Cardiac fibroblast (primary cell): ENCODE measurements around the gene TMEM59.
"Not testable (repeated sequence)": the region's sequence is repeated elsewhere in the genome, so short reads cannot be mapped to it uniquely, and the experiment has no call there.

Experiments used
- DNase-seq, 2 donors: peaks; one replicate each; pipeline versions ENCODE4 v3.0.0 to v3.0.0-alpha.2; 2010; ENCODE audit warnings: low read depth in 2 of 2
- H3K4me3 ChIP-seq, 2 donors: replicated peaks in 1 of 2; 1 replicate in 1 of 2; 2 replicates in 1 of 2; pipeline ENCODE4 v1.5.1; 2011; ENCODE audit warnings: low read depth in 2 of 2, low read length in 2 of 2, mild to moderate bottlenecking in 2 of 2, moderate library complexity in 1 of 2
- CTCF ChIP-seq: IDR thresholded peaks from one replicate; pipeline ENCODE4 v1.5.1; 2011; ENCODE audit warnings: low read depth, mild to moderate bottlenecking, low read length, inconsistent platforms

TMEM59 gene

DNA sequence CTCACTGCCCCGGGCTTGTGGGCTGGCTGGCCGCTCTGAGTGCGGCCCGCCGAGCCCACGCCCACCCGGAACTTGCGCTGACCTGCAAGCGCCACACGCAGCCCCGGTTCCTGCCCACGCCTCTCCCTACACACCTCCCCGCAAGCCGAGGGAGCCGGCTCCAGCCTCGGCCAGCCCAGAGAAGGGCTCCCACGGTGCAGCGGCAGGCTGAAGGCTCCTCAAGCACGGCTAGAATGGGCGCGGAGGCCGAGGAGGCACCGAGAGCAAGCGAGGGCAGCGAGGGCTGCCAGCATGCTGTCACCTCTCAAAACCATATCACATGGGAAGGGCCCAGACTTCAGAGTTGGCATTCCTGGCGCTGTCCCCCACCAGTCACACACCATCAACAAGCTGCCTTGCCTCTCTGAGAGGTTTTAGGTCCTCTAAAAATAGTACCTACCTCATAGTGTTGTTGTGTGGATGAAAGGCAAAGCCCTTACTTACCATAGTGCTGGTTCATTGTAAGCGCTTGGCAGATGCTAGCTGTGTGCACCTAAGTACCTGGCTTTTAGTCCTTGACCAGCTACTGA lies 48.4 kb downstream of the TMEM59 start:
- no peak overlapping the region for H3K4me3 ChIP-seq
- TF ChIP-seq CTCF, result no peak
- no peak for DNase-seq

DNA sequence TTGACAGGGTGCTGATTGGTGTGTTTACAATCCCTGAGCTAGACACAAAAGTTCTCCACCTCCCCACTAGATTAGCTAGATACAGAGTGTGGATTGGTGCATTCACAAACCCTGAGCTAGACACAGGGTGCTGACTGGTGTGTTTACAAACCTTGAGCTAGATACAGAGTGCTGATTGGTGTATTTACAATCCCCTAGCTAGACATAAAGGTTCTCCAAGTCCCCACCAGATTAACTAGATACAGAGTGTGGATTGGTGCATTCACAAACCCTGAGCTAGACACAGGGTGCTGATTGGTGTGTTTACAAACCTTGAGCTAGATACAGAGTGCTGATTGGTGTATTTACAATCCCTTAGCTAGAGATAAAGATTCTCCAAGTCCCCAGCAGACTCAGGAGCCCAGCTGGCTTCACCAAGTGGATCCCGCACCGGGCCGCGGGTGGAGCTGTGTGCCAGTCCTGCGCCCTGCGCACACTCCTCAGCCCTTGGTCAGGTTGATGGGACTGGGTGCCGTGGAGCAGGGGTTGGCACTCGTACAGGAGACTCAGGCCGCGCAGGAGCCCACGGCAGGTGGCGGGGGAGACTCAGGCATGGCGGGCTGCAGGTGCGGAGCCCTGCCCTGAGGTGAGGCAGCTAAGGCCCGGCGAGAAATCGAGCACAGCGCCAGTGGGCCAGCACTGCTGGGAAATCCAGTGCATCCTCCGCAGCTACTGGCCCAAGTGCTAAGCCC lies 49.1 kb downstream of the TMEM59 start:
- not testable (repeated sequence) for H3K4me3 ChIP-seq, DNase-seq

- DNase-seq, result no peak
- H3K4me3 ChIP-seq, result no peak overlapping the region
- TF ChIP-seq CTCF, result no peak
Observed at GRCh38 chr1:54003249-54003646, 49.8 kb downstream of the TMEM59 start.

- no peak for TF ChIP-seq CTCF
- no peak for DNase-seq
- H3K4me3 ChIP-seq, result no peak overlapping the region
Observed at GRCh38 chr1:54002544-54003248, 50.3 kb downstream of the TMEM59 start.

DNA sequence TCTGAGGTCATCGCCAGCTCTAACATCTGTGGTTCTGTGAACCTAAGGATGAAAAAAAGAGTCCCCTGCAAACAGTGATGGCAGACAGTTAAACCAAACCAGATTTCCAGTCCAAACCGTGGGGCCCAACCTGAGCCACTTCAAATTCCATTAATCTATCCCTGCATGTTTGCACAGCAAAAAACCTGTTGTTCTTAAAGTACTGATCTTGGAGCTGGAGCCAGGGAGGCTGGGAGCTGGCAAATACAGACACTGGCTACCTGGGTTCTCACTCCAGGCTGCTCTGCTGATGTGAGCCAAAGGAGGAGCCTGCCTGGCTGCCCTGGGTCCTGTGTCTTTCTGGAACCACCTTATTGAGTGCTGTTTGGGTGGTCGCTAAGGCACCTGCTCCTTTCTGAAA lies 51.4 kb downstream of the TMEM59 start:
- no peak for DNase-seq
- no peak for TF ChIP-seq CTCF

GRCh38 chr1:53999920-54000319 lies 53.1 kb downstream of the TMEM59 start:
- TF ChIP-seq CTCF, result no peak
- DNase-seq, result no peak
- no peak overlapping the region for H3K4me3 ChIP-seq

More for the DNA sequence above, 51.4 kb downstream of the TMEM59 start:
- H3K4me3 ChIP-seq, result no peak overlapping the region

DNA sequence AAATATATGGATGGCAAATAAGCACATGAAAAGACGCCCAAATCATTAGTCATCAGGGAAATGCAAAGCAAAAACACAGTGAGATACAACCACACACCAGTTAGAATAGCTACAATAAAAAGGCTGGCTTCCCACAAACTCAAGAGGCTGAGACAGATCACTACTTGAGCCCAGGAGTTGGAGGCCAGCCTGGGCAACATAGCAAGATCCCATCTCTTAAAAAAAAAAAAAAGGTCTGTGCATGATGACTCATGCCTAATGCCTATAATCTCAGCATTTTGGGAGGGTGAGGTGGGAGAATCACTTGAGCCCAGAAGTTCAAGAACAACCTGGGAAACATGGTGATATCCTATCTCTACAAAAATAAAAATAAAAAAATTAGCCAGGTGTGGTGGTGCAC lies 54.8 kb downstream of the TMEM59 start:
- no peak overlapping the region for H3K4me3 ChIP-seq
- TF ChIP-seq CTCF, result no peak
- DNase-seq, result no peak
